ENCODE measurements around the gene MMEL1. TPM values are rescaled to one million over a fixed set of nuclear protein-coding genes. Genes with fewer than 3 reads are reported as not detected.

Gene MMEL1
- total RNA-seq, 1 donor from 2014 or later = 1.0 TPM

GRCh38 chr1:2544875-2545640, 87.8 kb downstream of the MMEL1 start:
- Histone ChIP-seq H3K9ac (ENCODE audit: low read depth in 1 of 3, low read length in 3 of 3) (no peak overlapping the region), H3K4me3 (ENCODE audit: low read length in 3 of 3) (no peak overlapping the region), H3K36me3 (ENCODE audit: control insufficient read depth in 3 of 3, insufficient read depth in 3 of 3, low read length in 3 of 3) (no peaks in the 10 kb centered on the region), H3K27ac (ENCODE audit: low read depth, low read length) (no peak overlapping the region), H3K9me3 (ENCODE audit: control insufficient read depth in 3 of 3, low read length in 3 of 3) (no peaks in the 10 kb centered on the region), H3K27me3 (ENCODE audit: control insufficient read depth in 3 of 3, insufficient read depth in 3 of 3, low read length in 3 of 3) (peaks cover 51 to 65% (median 51%) of the 10 kb centered on the region in 3 donors), H3K4me1 (ENCODE audit: control insufficient read depth in 3 of 3, insufficient read depth in 3 of 3, low read length in 3 of 3) (peaks cover 38 to 47% (median 41%) of the 10 kb centered on the region in 3 donors)

DNA sequence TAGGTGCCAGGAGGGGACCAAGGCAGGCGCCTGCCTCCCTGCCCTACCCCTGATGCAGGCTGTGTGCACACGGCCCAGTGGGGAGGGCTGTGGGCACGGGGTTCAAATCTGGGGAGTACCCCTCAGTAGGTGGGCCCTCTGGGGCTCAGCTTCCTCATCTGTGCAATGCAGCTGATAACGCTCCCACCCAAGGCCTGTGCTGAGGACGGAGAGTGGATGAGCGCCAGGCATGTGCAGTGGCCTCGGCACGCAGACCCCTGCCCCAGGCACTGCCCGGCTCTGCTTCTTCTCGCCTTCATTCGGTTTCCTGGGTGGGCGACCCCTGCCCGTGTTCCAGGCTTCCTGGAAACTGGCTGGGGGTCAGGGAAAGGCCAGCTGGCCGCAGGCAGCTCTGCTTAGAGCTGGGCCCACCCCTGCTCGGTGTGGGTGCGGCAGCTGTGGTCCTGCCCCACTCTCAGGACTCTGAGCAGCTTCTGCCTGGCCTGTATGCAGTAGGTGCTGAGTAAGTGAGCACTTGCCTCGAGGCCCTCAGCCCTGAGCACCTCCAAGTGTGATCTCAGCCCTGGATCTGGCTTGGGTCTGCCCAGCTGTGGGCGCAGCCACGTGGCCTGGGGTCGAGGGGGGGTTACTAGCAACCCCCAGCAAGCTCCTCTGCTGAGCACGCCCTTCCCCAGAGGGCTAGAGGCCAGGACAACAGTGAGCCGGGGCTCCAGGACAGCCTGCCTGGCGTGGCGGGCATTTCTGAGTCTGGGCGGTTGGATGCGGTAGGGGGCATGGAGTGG, 88.5 kb downstream of the MMEL1 start:
- peaks cover 55 to 72% (median 58%) of the 10 kb centered on the region in 3 donors for H3K27me3 ChIP-seq (ENCODE audit: control insufficient read depth in 3 of 3, insufficient read depth in 3 of 3, low read length in 3 of 3)
- H3K4me3 ChIP-seq (ENCODE audit: low read length in 3 of 3) = no peak overlapping the region
- H3K9ac ChIP-seq (ENCODE audit: low read depth in 1 of 3, low read length in 3 of 3) = peak overlapping the region in 1 of 3 donors; percentile 25
- peaks cover 37 to 46% (median 40%) of the 10 kb centered on the region in 3 donors for H3K4me1 ChIP-seq (ENCODE audit: control insufficient read depth in 3 of 3, insufficient read depth in 3 of 3, low read length in 3 of 3)
- no peak overlapping the region for H3K27ac ChIP-seq (ENCODE audit: low read depth, low read length)
- no peaks in the 10 kb centered on the region for H3K9me3 ChIP-seq (ENCODE audit: control insufficient read depth in 3 of 3, low read length in 3 of 3)
- no peaks in the 10 kb centered on the region for H3K36me3 ChIP-seq (ENCODE audit: control insufficient read depth in 3 of 3, insufficient read depth in 3 of 3, low read length in 3 of 3)

GRCh38 chr1:2543543-2544092, 89.2 kb downstream of the MMEL1 start:
- Histone ChIP-seq H3K4me1 (ENCODE audit: control insufficient read depth in 3 of 3, insufficient read depth in 3 of 3, low read length in 3 of 3) (peaks cover 30 to 39% (median 33%) of the 10 kb centered on the region in 3 donors), H3K4me3 (ENCODE audit: low read length in 3 of 3) (no peak overlapping the region), H3K9ac (ENCODE audit: low read depth in 1 of 3, low read length in 3 of 3) (no peak overlapping the region), H3K9me3 (ENCODE audit: control insufficient read depth in 3 of 3, low read length in 3 of 3) (no peaks in the 10 kb centered on the region), H3K27ac (ENCODE audit: low read depth, low read length) (no peak overlapping the region), H3K27me3 (ENCODE audit: control insufficient read depth in 3 of 3, insufficient read depth in 3 of 3, low read length in 3 of 3) (peaks cover 60 to 78% (median 65%) of the 10 kb centered on the region in 3 donors), H3K36me3 (ENCODE audit: control insufficient read depth in 3 of 3, insufficient read depth in 3 of 3, low read length in 3 of 3) (no peaks in the 10 kb centered on the region)

- Histone ChIP-seq H3K36me3 (ENCODE audit: control insufficient read depth in 3 of 3, insufficient read depth in 3 of 3, low read length in 3 of 3) (no peaks in the 10 kb centered on the region), H3K27ac (ENCODE audit: low read depth, low read length) (no peak overlapping the region), H3K9ac (ENCODE audit: low read depth in 1 of 3, low read length in 3 of 3) (no peak overlapping the region), H3K9me3 (ENCODE audit: control insufficient read depth in 3 of 3, low read length in 3 of 3) (no peaks in the 10 kb centered on the region), H3K4me3 (ENCODE audit: low read length in 3 of 3) (no peak overlapping the region), H3K27me3 (ENCODE audit: control insufficient read depth in 3 of 3, insufficient read depth in 3 of 3, low read length in 3 of 3) (peaks cover 61 to 82% (median 77%) of the 10 kb centered on the region in 3 donors), H3K4me1 (ENCODE audit: control insufficient read depth in 3 of 3, insufficient read depth in 3 of 3, low read length in 3 of 3) (peaks cover 18 to 28% (median 22%) of the 10 kb centered on the region in 3 donors)
Observed at GRCh38 chr1:2542246-2542915, 90.4 kb downstream of the MMEL1 start.

DNA sequence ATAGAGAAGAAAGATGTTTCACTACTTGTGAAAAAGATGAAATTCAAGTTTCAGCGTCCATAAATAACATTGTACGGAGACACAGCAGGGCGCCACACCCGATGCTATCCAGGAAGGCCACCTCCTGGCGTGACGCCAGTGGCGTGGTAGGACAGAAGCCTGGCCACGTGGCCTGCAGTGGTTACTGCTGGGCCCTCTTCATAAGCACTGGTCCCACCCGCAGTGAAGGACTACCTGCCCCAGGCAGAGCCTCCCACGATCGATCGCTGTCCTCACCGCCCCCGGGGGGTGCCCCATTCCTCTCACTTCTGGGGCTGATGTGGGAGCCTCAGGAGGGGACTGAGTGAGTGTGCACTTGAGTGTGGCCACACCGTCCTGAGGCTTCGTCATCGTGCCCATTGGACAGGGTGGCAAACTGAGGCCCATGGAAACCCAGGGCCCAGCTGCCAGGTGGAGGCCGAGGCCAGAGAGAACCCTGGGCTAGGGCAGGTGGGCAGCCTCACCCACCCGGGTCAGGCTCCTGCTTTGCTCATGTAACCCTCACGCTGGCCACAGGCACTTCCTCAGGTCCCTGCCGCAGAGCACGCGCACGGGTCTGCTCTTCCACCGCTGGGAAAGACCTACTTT, 91.1 kb downstream of the MMEL1 start:
- Histone ChIP-seq H3K27me3 (ENCODE audit: control insufficient read depth in 3 of 3, insufficient read depth in 3 of 3, low read length in 3 of 3) (peaks cover 61 to 82% (median 76%) of the 10 kb centered on the region in 3 donors), H3K27ac (ENCODE audit: low read depth, low read length) (no peak overlapping the region), H3K9me3 (ENCODE audit: control insufficient read depth in 3 of 3, low read length in 3 of 3) (no peaks in the 10 kb centered on the region), H3K9ac (ENCODE audit: low read depth in 1 of 3, low read length in 3 of 3) (no peak overlapping the region), H3K4me3 (ENCODE audit: low read length in 3 of 3) (no peak overlapping the region), H3K4me1 (ENCODE audit: control insufficient read depth in 3 of 3, insufficient read depth in 3 of 3, low read length in 3 of 3) (peaks cover 15 to 23% (median 18%) of the 10 kb centered on the region in 3 donors), H3K36me3 (ENCODE audit: control insufficient read depth in 3 of 3, insufficient read depth in 3 of 3, low read length in 3 of 3) (no peaks in the 10 kb centered on the region)

DNA sequence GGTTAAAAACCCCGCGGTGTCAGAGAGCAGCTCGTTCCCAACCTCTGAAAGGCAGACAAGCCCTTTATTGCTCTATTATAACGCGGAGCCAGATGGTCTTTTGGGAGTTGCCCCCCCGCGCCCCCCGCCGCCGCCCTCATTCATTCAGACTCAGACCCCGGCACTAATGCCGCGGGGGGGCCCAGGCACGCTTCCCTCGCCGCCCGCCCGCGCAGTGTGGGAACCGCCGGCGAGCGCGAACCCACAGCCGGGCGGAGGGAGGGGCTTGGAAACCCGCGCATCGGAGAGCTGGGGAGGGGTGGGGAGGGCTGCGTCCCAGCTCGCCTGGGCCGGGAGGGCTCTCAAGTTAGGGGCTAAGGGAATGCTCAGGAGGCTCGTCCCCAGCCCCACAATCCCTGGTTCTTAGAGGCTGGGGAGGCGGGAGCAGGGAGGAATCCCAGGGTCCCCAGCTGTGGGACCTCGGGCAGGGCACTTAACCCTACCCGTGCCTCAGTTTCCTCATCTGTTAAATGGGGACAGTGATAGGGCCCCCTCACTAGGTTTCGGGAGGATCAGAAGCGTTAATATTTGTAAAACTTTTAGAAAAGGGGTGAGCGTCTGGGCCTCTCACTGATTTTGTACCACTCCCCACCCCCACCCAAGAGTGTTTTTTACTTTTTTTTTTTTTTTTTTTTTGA, 91.9 kb downstream of the MMEL1 start:
- Histone ChIP-seq H3K9me3 (ENCODE audit: control insufficient read depth in 3 of 3, low read length in 3 of 3) (no peaks in the 10 kb centered on the region), H3K27me3 (ENCODE audit: control insufficient read depth in 3 of 3, insufficient read depth in 3 of 3, low read length in 3 of 3) (peaks cover 58 to 84% (median 77%) of the 10 kb centered on the region in 3 donors), H3K4me3 (ENCODE audit: low read length in 3 of 3) (no peak overlapping the region), H3K4me1 (ENCODE audit: control insufficient read depth in 3 of 3, insufficient read depth in 3 of 3, low read length in 3 of 3) (peaks cover 14 to 18% (median 15%) of the 10 kb centered on the region in 3 donors), H3K27ac (ENCODE audit: low read depth, low read length) (no peak overlapping the region), H3K36me3 (ENCODE audit: control insufficient read depth in 3 of 3, insufficient read depth in 3 of 3, low read length in 3 of 3) (no peaks in the 10 kb centered on the region), H3K9ac (ENCODE audit: low read depth in 1 of 3, low read length in 3 of 3) (no peak overlapping the region)

Other genes with a start within 250 kb of the MMEL1 start
- 4.2 TPM for gene MORN1, start 241.5 kb downstream of the MMEL1 start, total RNA-seq
- 35.5 TPM for gene RER1, start 241.2 kb downstream of the MMEL1 start, total RNA-seq
- gene PEX10, start 220.5 kb downstream of the MMEL1 start, total RNA-seq = 27.1 TPM
- under 0.01 TPM for gene PLCH2, start 156.7 kb downstream of the MMEL1 start, total RNA-seq
- gene PANK4, start 106.4 kb downstream of the MMEL1 start, total RNA-seq = 26.1 TPM
- 1.6 TPM for gene HES5, start 102.8 kb downstream of the MMEL1 start, total RNA-seq
- gene TNFRSF14, start 76.6 kb downstream of the MMEL1 start, total RNA-seq = 11.5 TPM
- 5.7 TPM for gene PRXL2B, start 46.2 kb downstream of the MMEL1 start, total RNA-seq
- gene TTC34, start 168.7 kb upstream of the MMEL1 start, total RNA-seq = under 0.01 TPM

Data from skeletal muscle tissue (tissue), 4 donors.